Measurements from ENCODE around the gene ATAD1. TPM values are rescaled to one million over a fixed set of nuclear protein-coding genes. Genes with fewer than 3 reads are reported as not detected.
"Not testable (repeated sequence)": the region's sequence is repeated elsewhere in the genome, so short reads cannot be mapped to it uniquely, and the experiment has no call there.

Gene ATAD1
- polyA plus RNA-seq (2013, experiment 1 of 2), result 41.5 TPM
- 42.6 TPM for polyA plus RNA-seq (2013, experiment 2 of 2)

- H3K36me3 ChIP-seq (ENCODE audit: control insufficient read depth, insufficient read depth, low read length), result peaks cover 3% of the 10 kb centered on the region
- H3K27ac ChIP-seq (ENCODE audit: low read depth, low read length, severe bottlenecking), result peak within 1 kb of the TSS; percentile 86
- H3K4me3 ChIP-seq (ENCODE audit: extremely low read depth, insufficient read depth, low read length, poor library complexity, severe bottlenecking), result peak within 1 kb of the TSS; percentile 87
- no peaks in the 10 kb centered on the region for H3K4me1 ChIP-seq (ENCODE audit: control insufficient read depth, insufficient read depth, low read length, poor library complexity, severe bottlenecking)
- H3K9me3 ChIP-seq (ENCODE audit: control insufficient read depth, low read length), result no peaks in the 10 kb centered on the region
- 0% methylated on average over 43 to 51 of the region's 60 CpGs for WGBS, 2 experiments (ENCODE audit: insufficient coverage in 2 of 2)
Observed at GRCh38 chr10:87817609-87818504, at the start of gene ATAD1. TSS of gene ATAD1 (minus strand) at chr10:87818226. CDS start at chr10:87814599, 3,627 bp downstream.

- Histone ChIP-seq H3K9me3 (ENCODE audit: control insufficient read depth, low read length) (no peaks in the 10 kb centered on the region), H3K36me3 (ENCODE audit: control insufficient read depth, insufficient read depth, low read length) (peaks cover 9% of the 10 kb centered on the region), H3K4me1 (ENCODE audit: control insufficient read depth, insufficient read depth, low read length, poor library complexity, severe bottlenecking) (peaks cover 2% of the 10 kb centered on the region), H3K27ac (ENCODE audit: low read depth, low read length, severe bottlenecking) (no peak overlapping the region), H3K4me3 (ENCODE audit: extremely low read depth, insufficient read depth, low read length, poor library complexity, severe bottlenecking) (peak overlapping the region; percentile 86)
Observed at GRCh38 chr10:87867453-87867852, 49.4 kb upstream of the ATAD1 start.

DNA sequence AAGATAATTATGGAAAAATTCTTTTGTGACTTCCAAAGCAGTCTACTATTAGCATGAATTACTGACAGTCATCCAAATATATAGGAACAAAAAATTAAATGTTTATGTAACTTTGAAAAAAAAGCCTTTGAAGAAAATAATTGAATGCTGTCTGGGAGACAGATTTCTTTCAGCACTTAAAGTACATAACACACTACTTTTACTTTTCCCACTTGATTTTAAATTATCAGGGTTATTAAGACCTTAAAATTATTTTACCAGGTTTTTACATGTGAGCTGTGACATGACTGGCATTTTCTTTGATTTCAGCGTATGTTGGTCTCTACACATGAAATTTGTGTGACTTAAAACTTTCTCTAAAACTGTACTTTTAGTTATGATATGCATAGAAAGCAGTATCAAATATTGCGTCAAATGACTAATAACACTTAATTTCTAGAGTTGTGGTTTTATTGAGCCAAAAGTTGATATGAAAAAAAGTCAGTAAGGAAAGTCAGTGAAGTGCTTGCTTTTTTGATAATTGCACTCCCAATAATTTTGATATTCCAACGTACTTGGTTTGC is 48.5 kb upstream of the ATAD1 start:
- Histone ChIP-seq H3K9me3 (ENCODE audit: control insufficient read depth, low read length) (no peaks in the 10 kb centered on the region), H3K27ac (ENCODE audit: low read depth, low read length, severe bottlenecking) (no peak overlapping the region)
- WGBS, 2 experiments (ENCODE audit: insufficient coverage in 2 of 2), result 67% methylated on average over 1 of the region's 3 CpGs; no CpG with 5 or more reads in 1 of the 2 experiments

GRCh38 chr10:87865241-87865881 is 47.3 kb upstream of the ATAD1 start:
- 8 to 15% methylated on average over 3 of the region's 4 CpGs for WGBS, 2 experiments (ENCODE audit: insufficient coverage in 2 of 2)
- H3K4me1 ChIP-seq (ENCODE audit: control insufficient read depth, insufficient read depth, low read length, poor library complexity, severe bottlenecking), result peaks cover 2% of the 10 kb centered on the region
- no peak overlapping the region for H3K27ac ChIP-seq (ENCODE audit: low read depth, low read length, severe bottlenecking)
- H3K9me3 ChIP-seq (ENCODE audit: control insufficient read depth, low read length), result no peaks in the 10 kb centered on the region
- peak overlapping the region; percentile 86 for H3K4me3 ChIP-seq (ENCODE audit: extremely low read depth, insufficient read depth, low read length, poor library complexity, severe bottlenecking)
- H3K36me3 ChIP-seq (ENCODE audit: control insufficient read depth, insufficient read depth, low read length), result no peaks in the 10 kb centered on the region

More for the DNA sequence above, 48.5 kb upstream of the ATAD1 start:
- Histone ChIP-seq H3K4me1 (ENCODE audit: control insufficient read depth, insufficient read depth, low read length, poor library complexity, severe bottlenecking) (peaks cover 2% of the 10 kb centered on the region), H3K36me3 (ENCODE audit: control insufficient read depth, insufficient read depth, low read length) (peaks cover 7% of the 10 kb centered on the region), H3K4me3 (ENCODE audit: extremely low read depth, insufficient read depth, low read length, poor library complexity, severe bottlenecking) (peak overlapping the region; percentile 86)

DNA sequence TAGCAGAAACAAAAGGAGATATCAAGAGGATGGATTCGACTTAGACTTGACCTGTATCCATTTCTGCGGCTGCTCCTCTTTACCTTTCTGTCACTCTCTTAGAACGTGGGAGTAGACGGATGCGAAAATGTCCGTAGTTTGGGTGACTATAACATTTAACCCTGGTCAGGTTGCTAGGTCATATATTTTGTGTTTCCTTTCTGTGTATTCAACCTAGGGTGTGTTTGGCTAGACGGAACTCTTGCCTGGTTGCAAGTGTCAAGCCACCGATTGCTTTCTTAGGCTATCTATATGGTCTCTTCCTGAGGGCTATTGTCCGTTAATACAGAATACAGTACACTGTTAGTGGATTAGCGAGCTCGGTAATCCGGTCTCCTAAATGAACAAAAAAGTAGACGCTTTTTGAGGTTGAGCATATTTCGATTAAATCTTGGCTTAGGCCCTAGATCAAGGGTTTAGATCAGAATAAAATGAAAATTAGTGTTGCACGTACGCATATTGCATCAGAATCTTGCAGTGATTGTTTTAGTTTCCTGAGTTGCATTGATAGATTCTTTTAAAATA is 46.6 kb upstream of the ATAD1 start:
- Histone ChIP-seq H3K27ac (ENCODE audit: low read depth, low read length, severe bottlenecking) (peak overlapping the region; percentile 11), H3K4me1 (ENCODE audit: control insufficient read depth, insufficient read depth, low read length, poor library complexity, severe bottlenecking) (peaks cover 2% of the 10 kb centered on the region), H3K36me3 (ENCODE audit: control insufficient read depth, insufficient read depth, low read length) (no peaks in the 10 kb centered on the region), H3K4me3 (ENCODE audit: extremely low read depth, insufficient read depth, low read length, poor library complexity, severe bottlenecking) (peak overlapping the region; percentile 86), H3K9me3 (ENCODE audit: control insufficient read depth, low read length) (no peaks in the 10 kb centered on the region)
- WGBS, 2 experiments (ENCODE audit: insufficient coverage in 2 of 2), result 0 to 2% methylated on average over 6 to 16 of the region's 16 CpGs

DNA sequence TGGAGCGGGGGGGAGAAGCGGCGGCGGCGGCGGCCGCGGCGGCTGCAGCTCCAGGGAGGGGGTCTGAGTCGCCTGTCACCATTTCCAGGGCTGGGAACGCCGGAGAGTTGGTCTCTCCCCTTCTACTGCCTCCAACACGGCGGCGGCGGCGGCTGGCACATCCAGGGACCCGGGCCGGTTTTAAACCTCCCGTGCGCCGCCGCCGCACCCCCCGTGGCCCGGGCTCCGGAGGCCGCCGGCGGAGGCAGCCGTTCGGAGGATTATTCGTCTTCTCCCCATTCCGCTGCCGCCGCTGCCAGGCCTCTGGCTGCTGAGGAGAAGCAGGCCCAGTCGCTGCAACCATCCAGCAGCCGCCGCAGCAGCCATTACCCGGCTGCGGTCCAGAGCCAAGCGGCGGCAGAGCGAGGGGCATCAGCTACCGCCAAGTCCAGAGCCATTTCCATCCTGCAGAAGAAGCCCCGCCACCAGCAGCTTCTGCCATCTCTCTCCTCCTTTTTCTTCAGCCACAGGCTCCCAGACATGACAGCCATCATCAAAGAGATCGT is 46.0 kb upstream of the ATAD1 start:
- not testable (repeated sequence) for H3K36me3 ChIP-seq (ENCODE audit: control insufficient read depth, insufficient read depth, low read length); H3K9me3 ChIP-seq (ENCODE audit: control insufficient read depth, low read length); H3K4me1 ChIP-seq (ENCODE audit: control insufficient read depth, insufficient read depth, low read length, poor library complexity, severe bottlenecking)
- H3K4me3 ChIP-seq (ENCODE audit: extremely low read depth, insufficient read depth, low read length, poor library complexity, severe bottlenecking), result peak overlapping the region; percentile 86
- H3K27ac ChIP-seq (ENCODE audit: low read depth, low read length, severe bottlenecking), result peak overlapping the region; percentile 93
- WGBS, 2 experiments (ENCODE audit: insufficient coverage in 2 of 2), result 0% methylated on average over 21 to 30 of the region's 47 CpGs

DNA sequence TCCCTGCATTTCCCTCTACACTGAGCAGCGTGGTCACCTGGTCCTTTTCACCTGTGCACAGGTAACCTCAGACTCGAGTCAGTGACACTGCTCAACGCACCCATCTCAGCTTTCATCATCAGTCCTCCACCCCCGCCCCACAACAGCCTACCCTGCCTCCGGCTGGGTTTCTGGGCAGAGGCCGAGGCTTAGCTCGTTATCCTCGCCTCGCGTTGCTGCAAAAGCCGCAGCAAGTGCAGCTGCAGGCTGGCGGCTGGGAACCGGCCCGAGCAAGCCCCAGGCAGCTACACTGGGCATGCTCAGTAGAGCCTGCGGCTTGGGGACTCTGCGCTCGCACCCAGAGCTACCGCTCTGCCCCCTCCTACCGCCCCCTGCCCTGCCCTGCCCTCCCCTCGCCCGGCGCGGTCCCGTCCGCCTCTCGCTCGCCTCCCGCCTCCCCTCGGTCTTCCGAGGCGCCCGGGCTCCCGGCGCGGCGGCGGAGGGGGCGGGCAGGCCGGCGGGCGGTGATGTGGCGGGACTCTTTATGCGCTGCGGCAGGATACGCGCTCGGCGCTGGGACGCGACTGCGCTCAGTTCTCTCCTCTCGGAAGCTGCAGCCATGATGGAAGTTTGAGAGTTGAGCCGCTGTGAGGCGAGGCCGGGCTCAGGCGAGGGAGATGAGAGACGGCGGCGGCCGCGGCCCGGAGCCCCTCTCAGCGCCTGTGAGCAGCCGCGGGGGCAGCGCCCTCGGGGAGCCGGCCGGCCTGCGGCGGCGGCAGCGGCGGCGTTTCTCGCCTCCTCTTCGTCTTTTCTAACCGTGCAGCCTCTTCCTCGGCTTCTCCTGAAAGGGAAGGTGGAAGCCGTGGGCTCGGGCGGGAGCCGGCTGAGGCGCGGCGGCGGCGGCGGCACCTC is 45.3 kb upstream of the ATAD1 start, which contains the start of the genes KLLN and PTEN:
Gene KLLN (minus strand): TSS at position 481 of the 891 bp plus-strand sequence. CDS start 1,046 bp downstream, outside the sequence.
Gene PTEN (plus strand): TSS at position 573 of the 891 bp plus-strand sequence. CDS start 845 bp downstream, outside the sequence.
- Histone ChIP-seq H3K36me3 (ENCODE audit: control insufficient read depth, insufficient read depth, low read length) (no peaks in the 10 kb centered on the region), H3K27ac (ENCODE audit: low read depth, low read length, severe bottlenecking) (peak within 1 kb of the TSS; percentile 93), H3K9me3 (ENCODE audit: control insufficient read depth, low read length) (no peaks in the 10 kb centered on the region), H3K4me1 (ENCODE audit: control insufficient read depth, insufficient read depth, low read length, poor library complexity, severe bottlenecking) (no peaks in the 10 kb centered on the region), H3K4me3 (ENCODE audit: extremely low read depth, insufficient read depth, low read length, poor library complexity, severe bottlenecking) (peak within 1 kb of the TSS; percentile 86)
- 0 to 1% methylated on average over 42 to 47 of the region's 89 CpGs for WGBS, 2 experiments (ENCODE audit: insufficient coverage in 2 of 2)

DNA sequence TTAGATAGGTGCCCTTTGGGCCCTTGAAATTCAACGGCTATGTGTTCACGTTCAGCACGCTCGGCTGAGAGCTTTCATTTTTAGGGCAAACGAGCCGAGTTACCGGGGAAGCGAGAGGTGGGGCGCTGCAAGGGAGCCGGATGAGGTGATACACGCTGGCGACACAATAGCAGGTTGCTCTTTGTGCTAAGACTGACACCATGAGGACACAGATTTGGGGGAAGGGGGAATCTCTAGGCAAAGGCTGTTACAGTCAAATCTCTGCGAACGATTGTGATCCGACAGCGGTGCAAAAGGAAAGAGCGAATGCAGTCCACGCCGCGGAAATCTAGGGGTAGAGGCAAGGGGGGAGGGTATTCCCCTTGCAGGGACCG is 44.6 kb upstream of the ATAD1 start:
- peak overlapping the region; percentile 93 for H3K27ac ChIP-seq (ENCODE audit: low read depth, low read length, severe bottlenecking)
- no peaks in the 10 kb centered on the region for H3K36me3 ChIP-seq (ENCODE audit: control insufficient read depth, insufficient read depth, low read length)
- peak overlapping the region; percentile 86 for H3K4me3 ChIP-seq (ENCODE audit: extremely low read depth, insufficient read depth, low read length, poor library complexity, severe bottlenecking)
- WGBS, 2 experiments (ENCODE audit: insufficient coverage in 2 of 2), result 1 to 2% methylated on average over 11 to 18 of the region's 21 CpGs
- no peaks in the 10 kb centered on the region for H3K9me3 ChIP-seq (ENCODE audit: control insufficient read depth, low read length)
- H3K4me1 ChIP-seq (ENCODE audit: control insufficient read depth, insufficient read depth, low read length, poor library complexity, severe bottlenecking), result no peaks in the 10 kb centered on the region

- H3K36me3 ChIP-seq (ENCODE audit: control insufficient read depth, insufficient read depth, low read length), result no peaks in the 10 kb centered on the region
- H3K4me1 ChIP-seq (ENCODE audit: control insufficient read depth, insufficient read depth, low read length, poor library complexity, severe bottlenecking), result no peaks in the 10 kb centered on the region
- WGBS, 2 experiments (ENCODE audit: insufficient coverage in 2 of 2), result 2 to 4% methylated on average over 45 to 46 of the region's 57 CpGs
- no peaks in the 10 kb centered on the region for H3K9me3 ChIP-seq (ENCODE audit: control insufficient read depth, low read length)
- peak overlapping the region; percentile 86 for H3K4me3 ChIP-seq (ENCODE audit: extremely low read depth, insufficient read depth, low read length, poor library complexity, severe bottlenecking)
- H3K27ac ChIP-seq (ENCODE audit: low read depth, low read length, severe bottlenecking), result peak overlapping the region; percentile 93
Observed at GRCh38 chr10:87861953-87862678, 44.1 kb upstream of the ATAD1 start.
